Panc1 (cell line): ENCODE measurements around the gene ARFIP2. TPM values are rescaled to one million over a fixed set of nuclear protein-coding genes. Genes with fewer than 3 reads are reported as not detected.

ENCODE experiments used
- ATAC-seq: fragments of 200-7000 bp; cut with Tn5 transposase; 2 replicates; pipeline ENCODE4 v1.9.1; 2020; ENCODE audit warnings: mild to moderate bottlenecking, moderate library complexity
- Bru-seq: library from RNA; stranded (reverse); fragments of 400-500 nt; gene quantifications from one replicate; lab custom pipeline; 2021; lab: Mats Ljungman, UMichigan
- BruChase-seq, 2 experiments: library from RNA; stranded (reverse); fragments of 400-500 nt; gene quantifications; one replicate each; lab custom pipeline; 2021; lab: Mats Ljungman, UMichigan
- BruUV-seq: library from RNA; stranded (reverse); fragments of 400-500 nt; replicated peaks from 2 replicates; lab custom pipeline; 2021; lab: Mats Ljungman, UMichigan
- CTCF ChIA-PET: fragments of 300-600 bp; sonication (Branson Sonifier 250); formaldehyde crosslinking; loops from one replicate; lab custom pipeline; 2022; ENCODE audit warnings: antibody characterized with exemption; lab: Charles Lee
- POLR2A ChIA-PET: fragments of 300-600 bp; sonication (Branson Sonifier 250); formaldehyde crosslinking; loops from one replicate; lab custom pipeline; 2022; ENCODE audit warnings: antibody characterized with exemption; lab: Charles Lee
- DNase-seq: peaks from one replicate; pipeline ENCODE4 v3.0.0-alpha.2; 2010; ENCODE audit warnings: low read depth, low spot score
- H3K27ac ChIP-seq: 2 replicates; pipeline ENCODE4 v1.5.1; 2011; ENCODE audit warnings: mild to moderate bottlenecking, low read length, inconsistent platforms
- H3K27me3 ChIP-seq: fragments of 200-500 bp; sonication (Bioruptor generic); 2 replicates; pipeline ENCODE4 v1.6.0; 2014; ENCODE audit warnings: low read length, inconsistent platforms; ENCODE audit not compliant: control insufficient read depth, insufficient read depth
- H3K36me3 ChIP-seq: fragments of 200-500 bp; sonication (Bioruptor generic); 2 replicates; pipeline ENCODE4 v1.5.1; 2014; ENCODE audit warnings: inconsistent platforms, mild to moderate bottlenecking, low read length, moderate library complexity; ENCODE audit not compliant: control insufficient read depth, insufficient read depth
- H3K4me1 ChIP-seq: 2 replicates; pipeline ENCODE4 v1.5.1; 2011; ENCODE audit warnings: inconsistent platforms, mild to moderate bottlenecking, low read length, moderate library complexity; ENCODE audit not compliant: control insufficient read depth, insufficient read depth
- H3K4me3 ChIP-seq, 2 experiments: 2 replicates each; pipeline ENCODE4 v1.5.1; 2011 to 2012; ENCODE audit warnings: low read depth in 2 of 2, low read length in 2 of 2, mild to moderate bottlenecking in 2 of 2, inconsistent platforms in 1 of 2, moderate library complexity in 1 of 2
- H3K9me3 ChIP-seq: fragments of 200-500 bp; sonication (Bioruptor generic); 2 replicates; pipeline ENCODE4 v1.5.1; 2014; ENCODE audit warnings: low read depth, mild to moderate bottlenecking, inconsistent platforms, low read length, moderate library complexity; ENCODE audit not compliant: control insufficient read depth, insufficient read depth
- CTCF ChIP-seq: fragments of 450-650 bp; IDR thresholded peaks from 2 replicates; pipeline ENCODE4 v1.5.1; 2017; ENCODE audit warnings: mild to moderate bottlenecking
- POLR2AphosphoS5 ChIP-seq: IDR thresholded peaks from 2 replicates; pipeline ENCODE4 v1.6.1; 2012; ENCODE audit warnings: mild to moderate bottlenecking, low read depth, low read length, moderate library complexity
- REST ChIP-seq, 2 experiments: IDR thresholded peaks; 2 replicates each; pipeline ENCODE4 v1.6.1; 2011 to 2012; ENCODE audit warnings: low read depth in 2 of 2, control low read depth in 1 of 2, low read length in 1 of 2, mild to moderate bottlenecking in 1 of 2, moderate library complexity in 1 of 2; ENCODE audit not compliant: insufficient read depth in 1 of 2
- SIN3A ChIP-seq: IDR thresholded peaks from 2 replicates; pipeline ENCODE4 v1.6.1; 2012; ENCODE audit warnings: low read depth, mild to moderate bottlenecking, low read length, moderate library complexity, borderline replicate concordance; ENCODE audit not compliant: insufficient read depth
- TCF7L2 ChIP-seq: IDR thresholded peaks from 2 replicates; pipeline ENCODE4 v1.6.1; 2011; ENCODE audit warnings: mild to moderate bottlenecking, low read depth, low read length, inconsistent platforms
- in situ Hi-C: cut with HindIII; loops from 2 replicates; pipeline ENCODE4 v1.10.0; 2016; ENCODE audit warnings: low sequenced_read_pairs, low pct_unique_long_range_greater_than_20kb
- intact Hi-C: fragments of 100-400 bp; cut with micrococcal nuclease; formaldehyde crosslinking; loops from one replicate; pipeline ENCODE4 v1.10.0; 2022; ENCODE audit not compliant: unreplicated experiment
- long read RNA-seq: library from polyadenylated mRNA; unstranded; transcript quantifications from one replicate; pipeline ENCODE4 v2.0.0, GENCODE V29; 2021; ENCODE audit not compliant: unreplicated experiment
- polyA plus RNA-seq: library from polyadenylated mRNA; unstranded; fragments of >200 nt; gene quantifications from one replicate; pipeline ENCODE4 v1.2.1, GENCODE V29; 2012; ENCODE audit warnings: missing spikeins; ENCODE audit not compliant: insufficient read length
- total RNA-seq: library from RNA; stranded (reverse); gene quantifications from one replicate; pipeline ENCODE4 v1.2.1, GENCODE V29; 2021; ENCODE audit not compliant: unreplicated experiment

ARFIP2 gene
- 116 TPM for total RNA-seq
- 135 TPM for polyA plus RNA-seq
- percentile 90 among the genes with signal in this experiment for Bru-seq, nascent RNA
- percentile 94 among the genes with signal in this experiment for BruChase-seq, experiment 1, labeled RNA remaining after a 2-hour chase
- BruChase-seq, experiment 2, labeled RNA remaining after a 6-hour chase: percentile 97 among the genes with signal in this experiment
- long read RNA-seq, transcript ARFIP2-203 (7 exons, 1,430 nt): minor isoform, 15 of 216 reads
- long read RNA-seq, transcript ARFIP2-201 (8 exons, 2,543 nt): major isoform, 50 of 216 reads
- long read RNA-seq, transcript ARFIP2-202 (8 exons, 1,868 nt): minor isoform, 49 of 216 reads
- long read RNA-seq, partial matches to known transcripts: 32 of 216 reads
- long read RNA-seq, other reads (novel, unspliced or antisense): 69 of 216 reads

DNA sequence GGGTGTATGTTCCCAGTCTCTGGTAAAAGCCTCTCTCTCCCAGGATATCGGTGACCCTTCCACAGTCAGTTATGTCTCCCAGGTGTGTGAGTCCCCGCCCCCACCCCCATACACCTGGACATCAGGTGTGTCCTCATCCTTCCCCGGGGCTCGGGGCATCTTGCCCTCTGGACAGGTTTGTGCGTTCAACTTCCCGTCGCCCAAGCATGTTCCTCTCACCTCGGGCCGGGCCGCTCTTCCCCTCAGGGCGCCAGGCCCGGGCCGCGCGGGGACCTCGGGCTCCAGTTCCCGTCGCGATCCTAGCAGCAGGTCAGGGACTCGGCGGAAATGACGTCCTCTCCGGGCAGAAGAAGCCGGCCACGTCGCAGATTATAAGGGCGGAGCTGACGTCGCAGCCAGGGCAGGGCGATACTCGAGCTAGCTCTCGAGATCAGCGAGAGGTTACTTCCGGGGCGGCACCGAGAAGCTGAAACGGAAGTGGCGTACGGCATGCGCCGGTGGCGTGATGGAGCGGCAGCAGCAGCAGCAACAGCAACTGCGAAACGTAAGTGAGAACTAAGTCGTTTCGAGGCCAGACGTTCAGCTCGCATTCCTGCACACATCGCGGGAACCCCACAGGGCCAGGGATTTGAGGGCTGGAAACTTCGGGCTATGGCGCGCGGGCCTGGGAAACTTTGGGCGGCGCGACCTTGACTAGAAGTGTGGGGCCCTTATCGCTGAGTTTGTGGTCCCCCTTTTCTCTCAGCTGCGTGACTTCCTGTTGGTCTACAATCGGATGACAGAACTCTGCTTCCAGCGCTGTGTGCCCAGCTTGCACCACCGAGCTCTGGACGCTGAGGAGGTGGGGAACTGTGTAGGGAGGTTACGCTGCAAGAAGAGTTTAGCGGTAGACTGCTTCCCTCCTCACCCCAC, at the start of gene ARFIP2, which contains the start of gene TIMM10B:
ARFIP2 (minus strand) TSS at position 320 of the 912 bp plus-strand sequence. CDS start 910 bp downstream, outside the sequence.
TIMM10B (plus strand) TSS at position 490 of the 912 bp plus-strand sequence; CDS start at position 506, 16 bp downstream.
- H3K36me3 ChIP-seq: peaks cover 25% of the 10 kb centered on the region
- TF ChIP-seq CTCF (no peak), SIN3A (peak; percentile 90; the same call in 1 of the 2 replicates), POLR2AphosphoS5 (peak; percentile 96), REST (IDR thresholded peaks at IDR 0.05; ENCODE audit: insufficient read depth in 1 of 2, low read depth in 2 of 2, low read length in 1 of 2) (peak in 1 of 2 experiments; percentile 47; a peak in 1 of 4 replicates)
- no TSS peak for BruUV-seq
- ATAC-seq (peak; percentile 99), DNase-seq (peak; percentile 94)
- ChIA-PET CTCF (interaction anchor here (0.6 to 0.8 kb wide), 4 partner anchors 62 to 120 kb away, joined by 3 to 9 read pairs (median 3); partner anchors contain the start of gene APBB1), POLR2A (interaction anchor here (0.6 to 1.3 kb wide), 7 partner anchors 9 to 446 kb away, joined by 3 to 7 read pairs (median 4); partner anchors contain the start of gene DNHD1)
- intact Hi-C loops: no loop called here
- in situ Hi-C loops: no loop called here
- H3K4me3 ChIP-seq: peak within 1 kb of the TSS; percentile 76 to 98
- H3K9me3 ChIP-seq: no peaks in the 10 kb centered on the region
- no peaks in the 10 kb centered on the region for H3K27me3 ChIP-seq
- peak within 1 kb of the TSS; percentile 92 for H3K27ac ChIP-seq
- peaks cover 20% of the 10 kb centered on the region for H3K4me1 ChIP-seq

- in situ Hi-C loops: no loop called here
- H3K27ac ChIP-seq: no peak overlapping the region
- TF ChIP-seq REST (IDR thresholded peaks at IDR 0.05; ENCODE audit: insufficient read depth in 1 of 2, low read depth in 2 of 2, low read length in 1 of 2) (no peak), TCF7L2 (no peak), SIN3A (no peak), POLR2AphosphoS5 (no peak), CTCF (no peak)
- ATAC-seq (0 out of 2 replicates have a peak, but pooled peaks have one; percentile 6), DNase-seq (no peak)
- H3K27me3 ChIP-seq: no peaks in the 10 kb centered on the region
- H3K36me3 ChIP-seq: no peaks in the 10 kb centered on the region
- H3K4me3 ChIP-seq: no peak overlapping the region
- H3K9me3 ChIP-seq: no peaks in the 10 kb centered on the region
- no peaks in the 10 kb centered on the region for H3K4me1 ChIP-seq
- BruUV-seq: no TSS peak
- intact Hi-C loops: loop anchor here (5.0 kb wide), 3 partner anchors 66 to 176 kb away; partner anchors contain the start of gene MRPL17
- POLR2A ChIA-PET: no interaction called here
- CTCF ChIA-PET: interaction anchor here (0.6 to 1.8 kb wide), 24 partner anchors 10 to 227 kb away, joined by 3 to 34 read pairs (median 4); partner anchors contain the start of genes ILK, MRPL17, RRP8 and TPP1
These were observed 49.7 kb upstream of the ARFIP2 start for GRCh38 chr11:6530848-6531247.
